NB4 (cell line): ENCODE results near the gene CXCR5.
A peak's percentile ranks its signal among the peaks of the same experiment; 100 is the strongest.

ENCODE experiments used
- DNase-seq: peaks from one replicate; pipeline ENCODE4 v3.0.0; 2010; ENCODE audit warnings: low read depth
- H3K4me3 ChIP-seq: one replicate; pipeline ENCODE4 v1.5.1; 2011; ENCODE audit warnings: mild to moderate bottlenecking, low read depth, low read length, moderate library complexity
- MYC ChIP-seq: IDR thresholded peaks from 2 replicates; pipeline ENCODE4 v1.6.1; 2011; ENCODE audit warnings: low read depth, low read length
- POLR2A ChIP-seq: IDR thresholded peaks from 2 replicates; pipeline ENCODE4 v1.6.1; 2011; ENCODE audit warnings: mild to moderate bottlenecking; ENCODE audit not compliant: insufficient read length; ENCODE audit errors: extremely low read depth
- TF ChIP-seq, protein P1 (sequence below): IDR thresholded peaks from 2 replicates; pipeline ENCODE4 v1.6.1; 2011; ENCODE audit warnings: low read depth, low read length
- TF ChIP-seq, protein P2 (sequence below): IDR thresholded peaks from one replicate; pipeline ENCODE4 v1.5.1; 2012; ENCODE audit warnings: low read depth, low read length

Gene CXCR5

DNA sequence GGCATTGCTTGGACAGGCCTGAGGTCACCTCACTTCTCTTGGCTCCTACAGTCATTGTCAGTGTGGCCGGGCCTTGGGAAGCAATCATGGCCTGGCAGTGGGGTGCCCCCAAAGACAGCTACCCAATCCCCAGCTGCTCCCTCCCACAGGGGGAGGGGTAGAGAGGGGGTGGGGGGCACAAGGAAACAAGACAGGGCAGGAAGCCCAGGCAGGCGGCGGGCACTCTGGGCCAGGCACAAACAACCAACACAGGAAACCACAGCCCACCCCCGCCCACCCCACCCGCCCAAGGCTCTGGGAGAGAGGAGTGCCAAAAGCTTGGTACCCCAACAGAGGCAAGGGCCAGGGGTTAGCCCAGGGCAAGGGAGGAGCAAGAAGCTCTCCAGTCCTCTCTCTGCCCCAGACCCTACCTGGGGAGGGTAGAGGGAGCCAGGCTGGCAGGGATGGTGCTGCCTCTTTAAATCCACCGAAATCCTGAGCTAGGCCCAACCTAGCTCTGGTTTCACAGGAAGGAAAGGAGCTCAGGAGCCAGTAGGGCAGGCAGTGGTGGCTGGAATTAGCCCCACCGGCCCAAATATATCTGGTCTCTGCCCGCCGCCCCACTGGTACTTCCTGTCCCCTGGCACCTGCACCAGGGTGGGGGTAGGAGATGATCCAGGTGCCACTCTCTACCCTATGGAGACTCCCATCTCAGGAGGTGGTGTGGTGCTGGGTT is 29.9 kb downstream of the CXCR5 start:
- TF ChIP-seq, protein P1, sequence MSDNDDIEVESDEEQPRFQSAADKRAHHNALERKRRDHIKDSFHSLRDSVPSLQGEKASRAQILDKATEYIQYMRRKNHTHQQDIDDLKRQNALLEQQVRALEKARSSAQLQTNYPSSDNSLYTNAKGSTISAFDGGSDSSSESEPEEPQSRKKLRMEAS, result no peak
- TF ChIP-seq, protein P2, sequence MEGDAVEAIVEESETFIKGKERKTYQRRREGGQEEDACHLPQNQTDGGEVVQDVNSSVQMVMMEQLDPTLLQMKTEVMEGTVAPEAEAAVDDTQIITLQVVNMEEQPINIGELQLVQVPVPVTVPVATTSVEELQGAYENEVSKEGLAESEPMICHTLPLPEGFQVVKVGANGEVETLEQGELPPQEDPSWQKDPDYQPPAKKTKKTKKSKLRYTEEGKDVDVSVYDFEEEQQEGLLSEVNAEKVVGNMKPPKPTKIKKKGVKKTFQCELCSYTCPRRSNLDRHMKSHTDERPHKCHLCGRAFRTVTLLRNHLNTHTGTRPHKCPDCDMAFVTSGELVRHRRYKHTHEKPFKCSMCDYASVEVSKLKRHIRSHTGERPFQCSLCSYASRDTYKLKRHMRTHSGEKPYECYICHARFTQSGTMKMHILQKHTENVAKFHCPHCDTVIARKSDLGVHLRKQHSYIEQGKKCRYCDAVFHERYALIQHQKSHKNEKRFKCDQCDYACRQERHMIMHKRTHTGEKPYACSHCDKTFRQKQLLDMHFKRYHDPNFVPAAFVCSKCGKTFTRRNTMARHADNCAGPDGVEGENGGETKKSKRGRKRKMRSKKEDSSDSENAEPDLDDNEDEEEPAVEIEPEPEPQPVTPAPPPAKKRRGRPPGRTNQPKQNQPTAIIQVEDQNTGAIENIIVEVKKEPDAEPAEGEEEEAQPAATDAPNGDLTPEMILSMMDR, result no peak
- TF ChIP-seq MYC (no peak), POLR2A (no peak)
- H3K4me3 ChIP-seq, result no peak overlapping the region

DNA sequence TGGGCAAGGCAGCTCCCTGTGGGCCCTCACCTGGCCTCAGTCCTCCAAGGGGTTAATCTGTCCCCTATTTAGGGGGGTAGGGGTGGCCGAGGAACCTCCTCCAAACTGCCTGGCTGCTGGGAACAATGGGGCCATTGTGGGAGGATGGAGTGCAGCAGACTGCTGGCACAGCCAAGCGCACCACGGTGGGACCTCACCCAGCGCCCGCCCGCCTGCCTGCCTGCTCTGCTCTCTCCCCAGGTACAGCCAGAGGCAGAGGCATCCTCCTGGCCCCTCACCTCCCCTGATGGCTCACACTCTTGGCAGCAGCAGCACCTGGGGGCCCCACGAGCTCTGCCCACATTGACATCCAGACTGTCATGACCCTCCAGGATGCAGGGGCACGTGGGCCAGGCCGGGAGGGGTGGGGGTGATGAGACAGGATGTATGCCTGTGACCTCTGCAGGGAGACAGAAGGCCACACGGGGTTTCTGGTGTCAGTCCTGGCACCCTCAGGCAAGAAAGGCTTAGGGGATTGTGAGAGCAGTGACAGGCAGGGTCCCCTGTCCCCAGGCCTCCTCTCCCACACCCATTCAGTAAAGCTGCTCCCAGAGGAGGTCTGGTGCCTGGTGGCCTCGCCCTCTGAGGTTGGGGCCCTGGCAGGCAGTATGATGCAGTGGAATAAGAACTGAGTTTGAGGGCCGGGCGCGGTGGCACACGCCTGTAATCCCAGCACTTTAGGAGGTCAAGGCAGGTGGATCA is 30.7 kb downstream of the CXCR5 start:
- TF ChIP-seq, protein P1, result peak; percentile 65
- TF ChIP-seq MYC, result no peak
- DNase-seq, result peak; percentile 43
- no peak overlapping the region for H3K4me3 ChIP-seq

More for the DNA sequence above, 29.9 kb downstream of the CXCR5 start:
- peak; percentile 68 for DNase-seq

DNA sequence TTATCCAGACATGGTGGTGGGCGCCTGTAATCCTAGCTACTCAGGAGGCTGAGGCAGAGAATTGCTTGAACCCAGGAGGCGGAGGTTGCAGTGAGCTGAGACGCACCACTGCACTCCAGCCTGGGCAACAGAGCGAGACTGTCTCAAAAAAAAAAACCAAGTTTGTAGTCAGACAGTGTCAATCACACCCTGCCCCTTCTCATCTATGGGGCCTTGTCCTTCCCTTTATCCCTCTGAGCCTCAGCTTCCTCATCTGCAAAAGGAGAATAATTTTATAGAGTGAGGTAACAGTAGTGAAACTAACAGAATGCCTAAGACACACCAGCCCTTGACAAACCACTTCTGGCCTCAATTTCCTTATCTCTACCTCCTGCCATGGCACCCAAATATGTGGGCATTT is 31.3 kb downstream of the CXCR5 start:
- TF ChIP-seq MYC (no peak), POLR2A (no peak)
- TF ChIP-seq, protein P2, result no peak
- TF ChIP-seq, protein P1, result no peak
- DNase-seq, result peak; percentile 64
- H3K4me3 ChIP-seq, result no peak overlapping the region

DNA sequence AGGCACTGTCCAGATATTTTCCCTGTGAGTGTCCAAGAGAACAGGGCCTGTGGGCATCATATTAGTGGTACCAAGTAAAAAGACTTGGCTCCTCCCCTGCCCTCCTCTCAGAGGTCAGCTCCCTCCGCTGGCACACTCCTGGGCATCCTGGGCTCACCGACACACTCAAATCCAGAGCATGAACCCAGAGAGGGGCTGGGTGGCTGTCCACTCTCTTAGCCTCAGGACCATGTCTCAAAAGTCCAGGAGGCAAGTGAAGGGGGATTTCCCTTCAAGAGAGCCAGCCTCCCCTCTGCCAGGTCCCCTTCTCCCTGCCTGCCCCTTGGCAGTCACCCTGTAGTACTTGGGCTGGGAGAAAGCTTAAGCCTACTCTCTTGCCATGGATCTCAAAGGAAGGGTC is 31.7 kb downstream of the CXCR5 start:
- TF ChIP-seq, protein P1, result no peak
- TF ChIP-seq MYC, result no peak
- TF ChIP-seq, protein P2, result no peak
- no peak for TF ChIP-seq POLR2A
- no peak for DNase-seq
- no peak overlapping the region for H3K4me3 ChIP-seq

DNA sequence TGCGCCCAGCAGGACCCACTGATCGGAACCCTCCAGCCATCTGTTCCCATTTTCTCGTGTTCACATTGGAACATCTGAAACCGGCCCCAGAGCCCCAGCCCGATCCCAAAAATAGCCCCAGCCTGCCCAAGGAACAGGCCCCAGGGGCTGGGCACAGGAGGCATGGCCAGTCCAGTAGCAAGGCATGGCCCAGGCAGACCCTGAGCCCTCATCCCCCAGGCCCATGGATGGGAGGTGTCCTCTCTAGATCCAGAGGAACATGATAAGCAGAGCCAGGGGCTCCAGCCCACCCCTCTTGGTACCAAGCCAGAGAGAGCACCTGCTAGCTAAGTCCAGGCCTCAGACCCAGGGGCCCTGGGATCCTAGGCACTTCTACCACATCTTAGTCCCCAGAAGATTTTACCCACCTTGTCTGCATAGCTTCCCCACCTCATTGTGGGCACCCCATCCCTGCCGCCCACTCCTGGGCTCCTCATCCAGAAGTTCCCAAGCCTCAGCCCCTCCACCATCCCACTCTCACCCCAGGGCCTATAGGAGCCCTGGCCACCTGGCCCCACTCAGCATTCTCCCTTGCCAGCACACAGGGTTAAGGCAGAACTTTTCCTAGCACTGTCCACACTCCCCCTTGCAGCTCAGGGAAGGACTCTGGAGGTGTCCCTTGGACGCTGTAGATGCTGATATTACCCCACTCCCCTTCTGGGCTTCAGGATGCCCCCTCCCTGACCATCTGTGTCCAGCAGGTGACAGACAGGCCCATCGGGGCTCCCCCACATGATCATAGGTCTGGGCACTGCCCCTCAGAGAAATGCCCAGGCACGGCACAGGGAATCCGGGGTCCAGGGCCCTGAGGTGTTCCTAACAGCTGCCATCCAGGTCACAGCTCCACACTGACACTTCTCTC is 32.5 kb downstream of the CXCR5 start:
- TF ChIP-seq POLR2A (no peak), MYC (no peak)
- TF ChIP-seq, protein P2, result no peak
- TF ChIP-seq, protein P1, result no peak
- no peak for DNase-seq
- H3K4me3 ChIP-seq, result no peak overlapping the region
